Measurements from ENCODE around the gene CD247. TPM values are rescaled to one million over a fixed set of nuclear protein-coding genes. Genes with fewer than 3 reads are reported as not detected.

Gene CD247
- total and polyA plus RNA-seq, 10 of the 15 experiments (the other 5 are each of a cell fraction or from before 2014, with no cell fraction given): 0.10 to 0.77 (median 0.30) TPM

DNA sequence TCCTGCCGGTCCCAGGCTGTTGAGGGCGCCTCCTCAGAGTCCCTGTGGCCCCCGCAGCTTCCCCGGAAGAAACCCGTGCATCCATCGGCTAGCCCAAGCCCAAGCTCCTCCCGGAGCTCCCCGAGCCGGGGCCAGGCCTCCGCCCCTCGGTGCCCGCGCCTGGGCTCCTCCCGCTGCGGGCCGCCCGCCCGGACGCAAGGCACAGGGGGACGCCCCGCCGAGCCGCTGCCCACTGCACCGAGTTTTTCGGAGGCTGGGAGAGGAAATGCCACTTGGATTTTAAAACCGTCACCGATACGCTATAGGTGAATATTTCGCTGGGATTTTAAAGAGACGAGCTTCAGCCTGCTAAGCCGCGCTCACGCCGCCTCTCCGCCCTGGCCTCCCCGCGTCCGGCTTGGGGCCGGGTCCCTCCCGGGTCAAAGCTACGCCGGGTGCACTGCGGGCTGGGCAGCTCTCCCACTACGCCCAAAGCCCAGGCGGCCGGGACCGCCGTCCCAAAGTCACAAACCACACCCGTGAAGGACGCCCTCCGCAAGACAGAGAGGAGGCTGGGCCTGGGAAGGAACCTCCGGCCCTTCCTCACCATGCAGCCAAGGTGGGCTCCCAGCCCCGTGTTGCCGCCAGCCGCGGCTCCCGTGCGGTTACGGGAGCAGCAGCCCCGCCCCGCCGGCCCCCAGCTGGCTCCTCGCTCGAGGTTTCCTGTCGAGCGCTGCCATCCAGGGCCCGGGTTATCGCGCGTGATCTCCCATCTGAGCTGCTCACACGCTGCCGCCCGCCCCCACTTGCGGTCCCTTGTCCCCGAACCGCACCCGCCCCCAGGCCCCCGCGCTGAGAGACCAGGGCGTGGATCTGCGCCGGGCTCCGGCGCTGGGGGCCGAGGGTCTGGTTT, 63.2 kb downstream of the CD247 start (continued):
- TF ChIP-seq BCL3 (IDR thresholded peaks at IDR 0.05; ENCODE audit: borderline replicate concordance, insufficient read depth, low read depth, low read length, poor library complexity, severe bottlenecking) (no peak), DPF2 (IDR thresholded peaks at IDR 0.05) (peak; percentile 64; the same call in 1 of the 2 replicates), TCF3 (IDR thresholded peaks at IDR 0.05; ENCODE audit: borderline replicate concordance, insufficient read depth, low read depth, low read length) (peak; percentile 64; the same call in 1 of the 2 replicates), POLR2A (IDR thresholded peaks at IDR 0.05; ENCODE audit: low read depth, low read length) (peak; percentile 37), PAX5 (IDR thresholded peaks at IDR 0.05; ENCODE audit: borderline replicate concordance, low read depth, low read length) (0 out of 2 replicates have a peak, but pooled peaks have one; percentile 11), RUNX3 (IDR thresholded peaks at IDR 0.05; ENCODE audit: low read length) (peak; percentile 34), GATAD2B (conservative IDR thresholded peaks at IDR 0.05; ENCODE audit: low read depth) (0 out of 2 replicates have a peak, but pooled peaks have one; percentile 55), NR2F1 (conservative IDR thresholded peaks at IDR 0.05) (peak; percentile 35; the same call in 1 of the 2 replicates), MXI1 (IDR thresholded peaks at IDR 0.05; ENCODE audit: low read depth, low read length) (peak; percentile 62; the same call in 1 of the 2 replicates), EGR1 (IDR thresholded peaks at IDR 0.05; ENCODE audit: borderline replicate concordance in 1 of 2, low read depth in 2 of 2, low read length in 2 of 2) (peak in 1 of 2 experiments; percentile 56; a peak in 1 of 3 replicates), ZBTB11 (CRISPR knock-in tag; IDR thresholded peaks at IDR 0.05) (no peak), MEF2A (IDR thresholded peaks at IDR 0.05; ENCODE audit: insufficient read depth, low read depth, low read length) (no peak)
- TF ChIP-seq, protein P1, sequence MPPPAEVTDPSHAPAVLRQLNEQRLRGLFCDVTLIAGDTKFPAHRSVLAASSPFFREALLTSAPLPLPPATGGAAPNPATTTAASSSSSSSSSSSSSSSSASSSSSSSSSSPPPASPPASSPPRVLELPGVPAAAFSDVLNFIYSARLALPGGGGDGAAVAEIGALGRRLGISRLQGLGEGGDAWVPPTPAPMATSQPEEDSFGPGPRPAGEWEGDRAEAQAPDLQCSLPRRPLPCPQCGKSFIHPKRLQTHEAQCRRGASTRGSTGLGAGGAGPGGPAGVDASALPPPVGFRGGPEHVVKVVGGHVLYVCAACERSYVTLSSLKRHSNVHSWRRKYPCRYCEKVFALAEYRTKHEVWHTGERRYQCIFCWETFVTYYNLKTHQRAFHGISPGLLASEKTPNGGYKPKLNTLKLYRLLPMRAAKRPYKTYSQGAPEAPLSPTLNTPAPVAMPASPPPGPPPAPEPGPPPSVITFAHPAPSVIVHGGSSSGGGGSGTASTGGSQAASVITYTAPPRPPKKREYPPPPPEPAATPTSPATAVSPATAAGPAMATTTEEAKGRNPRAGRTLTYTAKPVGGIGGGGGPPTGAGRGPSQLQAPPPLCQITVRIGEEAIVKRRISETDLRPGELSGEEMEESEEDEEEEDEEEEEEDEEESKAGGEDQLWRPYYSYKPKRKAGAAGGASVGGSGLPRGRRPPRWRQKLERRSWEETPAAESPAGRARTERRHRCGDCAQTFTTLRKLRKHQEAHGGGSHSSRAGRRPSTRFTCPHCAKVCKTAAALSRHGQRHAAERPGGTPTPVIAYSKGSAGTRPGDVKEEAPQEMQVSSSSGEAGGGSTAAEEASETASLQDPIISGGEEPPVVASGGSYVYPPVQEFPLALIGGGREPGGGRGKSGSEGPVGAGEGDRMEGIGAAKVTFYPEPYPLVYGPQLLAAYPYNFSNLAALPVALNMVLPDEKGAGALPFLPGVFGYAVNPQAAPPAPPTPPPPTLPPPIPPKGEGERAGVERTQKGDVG (CRISPR knock-in tag; IDR thresholded peaks at IDR 0.05): no peak
